Memory B cell (primary cell): ENCODE data around the gene TRERF1.
A peak's percentile ranks its signal among the peaks of the same experiment; 100 is the strongest.

Source experiments
- ATAC-seq: fragments of 150-1000 bp; cut with Tn5 transposase; 2 replicates; pipeline ENCODE4 v1.10.0; 2021; ENCODE audit warnings: low read depth, mild to moderate bottlenecking, moderate library complexity
- DNase-seq, 2 donors: peaks; one replicate each; pipeline ENCODE4 v3.0.0; 2022; ENCODE audit warnings: low spot score in 2 of 2
- H3K27ac Mint-ChIP-seq: one replicate; pipeline ENCODE4 v1.8.0; 2022; ENCODE audit warnings: mild to moderate bottlenecking, moderate library complexity, mixed read lengths
- H3K27me3 Mint-ChIP-seq: one replicate; pipeline ENCODE4 v1.8.0; 2022; ENCODE audit warnings: mixed read lengths
- H3K36me3 Mint-ChIP-seq: one replicate; pipeline ENCODE4 v1.8.0; 2022; ENCODE audit warnings: mild to moderate bottlenecking, mixed read lengths
- H3K4me1 Mint-ChIP-seq: one replicate; pipeline ENCODE4 v1.8.0; 2022; ENCODE audit warnings: mixed read lengths
- H3K4me3 Mint-ChIP-seq: one replicate; pipeline ENCODE4 v1.8.0; 2022; ENCODE audit warnings: mild to moderate bottlenecking, moderate library complexity, mixed read lengths
- H3K9me3 Mint-ChIP-seq: one replicate; pipeline ENCODE4 v1.8.0; 2022; ENCODE audit warnings: mixed read lengths

TRERF1 gene

DNA sequence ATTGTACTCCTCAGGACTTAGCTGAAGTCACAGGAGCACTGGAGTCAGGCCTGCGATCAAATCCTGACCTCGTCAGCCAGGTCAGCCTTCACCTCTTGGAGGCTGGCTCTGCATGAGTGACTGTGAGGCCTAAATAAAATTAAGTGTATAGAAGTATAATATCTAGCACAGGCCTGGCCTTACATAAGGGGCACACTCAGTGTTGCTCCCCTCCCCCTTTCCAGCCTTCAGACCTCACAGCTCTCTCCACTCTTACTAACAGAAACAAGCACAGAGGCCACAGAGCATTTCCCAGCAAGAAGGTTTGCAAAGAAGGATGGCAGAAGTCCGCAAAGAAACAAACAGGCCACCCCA is 84.8 kb downstream of the TRERF1 start:
- Mint-ChIP-seq H3K4me1 (peaks cover 32% of the 10 kb centered on the region), H3K36me3 (peaks cover 7% of the 10 kb centered on the region), H3K27ac (peak overlapping the region; percentile 83), H3K9me3 (peaks cover 3% of the 10 kb centered on the region), H3K4me3 (peak overlapping the region; percentile 72), H3K27me3 (peaks cover 3% of the 10 kb centered on the region)
- no peak for ATAC-seq
- no peak for DNase-seq

DNA sequence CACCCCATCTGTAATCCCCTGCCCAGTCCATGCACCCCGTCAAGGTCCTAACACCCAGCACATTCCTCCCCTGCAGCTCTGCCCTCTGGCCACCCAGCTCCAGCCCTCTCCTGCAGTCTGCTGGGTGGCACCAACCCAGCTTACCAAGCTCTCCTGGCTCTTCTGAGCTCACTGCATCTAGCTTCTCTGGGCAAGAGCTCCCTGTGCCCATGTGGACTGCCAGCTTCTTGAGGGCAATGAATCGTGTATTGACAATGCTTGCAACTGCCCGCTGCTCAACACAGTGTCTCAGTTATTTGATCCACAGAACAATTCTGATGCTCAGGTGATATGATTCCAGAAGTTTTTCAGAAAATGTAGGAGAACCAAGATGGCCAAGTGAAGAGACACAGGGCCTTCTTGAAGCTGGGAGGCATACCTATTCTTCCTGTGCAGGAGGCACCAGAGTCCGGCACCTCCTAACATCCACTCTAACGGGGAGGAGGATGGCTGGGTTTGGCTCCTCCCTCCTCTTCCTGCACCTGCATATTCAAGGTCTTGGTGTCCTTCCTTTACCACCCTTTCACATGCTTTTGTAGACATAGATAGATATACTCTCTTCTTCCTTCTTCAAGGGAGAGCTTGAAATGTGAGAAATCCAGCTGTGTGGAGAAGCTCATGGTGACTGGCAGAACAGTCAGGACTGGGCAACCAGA is 85.6 kb downstream of the TRERF1 start:
- Mint-ChIP-seq H3K4me1 (peaks cover 32% of the 10 kb centered on the region), H3K27me3 (peaks cover 3% of the 10 kb centered on the region), H3K9me3 (peaks cover 3% of the 10 kb centered on the region), H3K4me3 (peak overlapping the region; percentile 22), H3K27ac (peak overlapping the region; percentile 83), H3K36me3 (peaks cover 11% of the 10 kb centered on the region)
- no peak for ATAC-seq
- no peak for DNase-seq

DNA sequence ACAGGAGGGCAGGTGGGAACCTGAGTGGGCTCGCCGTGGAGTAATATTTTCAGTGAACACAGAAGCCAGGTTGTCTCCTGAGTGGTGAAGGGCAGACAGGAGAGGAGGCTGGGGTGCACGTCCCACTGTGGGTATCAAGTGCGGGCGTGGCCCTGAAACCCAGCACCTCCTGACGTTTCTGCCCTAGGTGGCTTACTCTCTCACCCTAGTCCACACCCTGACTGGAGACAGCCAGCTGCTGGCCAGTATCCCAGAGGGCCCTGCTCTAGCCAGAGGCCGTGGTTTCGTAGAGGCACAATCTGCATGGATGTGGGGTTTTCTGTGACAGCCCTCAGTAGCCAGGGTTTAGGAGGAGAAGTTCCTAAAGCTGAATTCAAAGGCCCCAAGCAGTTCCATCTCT is 86.7 kb downstream of the TRERF1 start:
- Mint-ChIP-seq H3K27me3 (peaks cover 3% of the 10 kb centered on the region), H3K4me3 (no peak overlapping the region), H3K27ac (no peak overlapping the region), H3K36me3 (peaks cover 11% of the 10 kb centered on the region), H3K4me1 (peaks cover 32% of the 10 kb centered on the region), H3K9me3 (peaks cover 3% of the 10 kb centered on the region)
- no peak for DNase-seq
- ATAC-seq: no peak

DNA sequence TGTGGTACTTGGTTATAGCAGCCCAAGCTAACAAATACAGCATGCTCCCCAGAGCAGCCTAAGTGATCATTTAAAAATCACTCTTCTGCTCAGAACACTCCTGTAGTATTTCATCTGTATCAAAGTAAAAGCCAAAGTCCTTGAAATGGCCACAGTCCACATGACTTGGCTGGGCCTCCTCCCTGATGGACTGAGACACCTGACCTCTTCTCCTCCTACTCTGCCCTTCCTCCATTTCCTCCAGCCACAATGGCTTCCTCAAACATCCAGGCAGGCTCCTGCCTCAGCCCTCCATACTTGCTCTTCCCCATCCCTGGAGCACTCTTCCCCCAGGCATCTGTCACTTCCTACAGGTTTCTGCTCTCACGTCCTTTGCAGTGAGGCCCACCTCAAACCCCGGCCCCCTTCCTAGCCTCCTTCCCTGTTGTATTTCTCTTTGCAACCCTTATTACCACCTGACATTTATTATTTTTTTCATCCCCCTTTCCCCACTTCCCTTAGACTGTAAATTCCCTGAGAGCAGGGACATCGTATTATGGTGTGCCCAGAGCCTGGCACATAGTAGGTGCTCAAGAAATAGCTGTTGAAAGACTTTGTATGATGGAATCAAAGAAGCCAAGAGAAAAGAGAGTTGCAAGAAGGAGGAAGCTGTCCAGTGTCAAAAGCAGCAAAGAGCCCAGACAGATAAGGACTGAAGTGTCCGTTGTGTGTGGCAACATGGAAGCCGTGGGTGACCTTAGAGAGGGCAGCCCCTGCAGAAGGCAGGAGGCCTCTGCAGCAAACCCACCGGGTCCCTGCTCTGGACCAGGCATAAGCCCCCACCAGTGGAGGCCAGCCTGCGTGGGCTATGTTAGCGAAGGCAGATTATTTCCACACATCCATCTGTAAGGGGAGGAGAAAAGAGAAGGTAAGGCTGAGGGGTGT is 87.5 kb downstream of the TRERF1 start:
- DNase-seq (no peak), ATAC-seq (no peak)
- Mint-ChIP-seq H3K4me1 (peaks cover 25% of the 10 kb centered on the region), H3K36me3 (peaks cover 11% of the 10 kb centered on the region), H3K27ac (no peak overlapping the region), H3K4me3 (no peak overlapping the region), H3K27me3 (peaks cover 3% of the 10 kb centered on the region), H3K9me3 (no peaks in the 10 kb centered on the region)

DNA sequence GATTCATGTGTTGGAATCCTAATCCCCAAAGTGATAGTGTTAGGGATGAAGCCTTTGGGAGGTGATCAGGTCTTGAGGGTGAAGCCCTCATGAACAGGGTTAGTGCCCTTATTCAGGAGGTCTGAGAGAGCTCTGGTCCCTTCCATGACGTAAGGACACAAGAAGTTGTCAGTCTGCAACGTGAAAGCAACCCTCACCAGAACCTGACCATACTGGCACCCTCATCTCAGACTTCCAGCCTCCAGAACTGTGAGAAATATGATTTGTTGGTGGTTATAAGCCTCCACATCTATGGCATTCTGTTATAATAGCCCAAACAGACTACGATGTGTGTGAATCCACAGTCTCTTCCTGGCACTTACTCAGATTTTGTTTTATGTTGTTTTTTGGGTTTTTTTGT is 90.7 kb downstream of the TRERF1 start:
- H3K9me3 Mint-ChIP-seq: no peaks in the 10 kb centered on the region
- peaks cover 3% of the 10 kb centered on the region for H3K27me3 Mint-ChIP-seq
- H3K36me3 Mint-ChIP-seq: peaks cover 14% of the 10 kb centered on the region
- H3K27ac Mint-ChIP-seq: no peak overlapping the region
- no peak overlapping the region for H3K4me3 Mint-ChIP-seq
- ATAC-seq (no peak), DNase-seq (no peak)
- H3K4me1 Mint-ChIP-seq: peaks cover 6% of the 10 kb centered on the region

DNA sequence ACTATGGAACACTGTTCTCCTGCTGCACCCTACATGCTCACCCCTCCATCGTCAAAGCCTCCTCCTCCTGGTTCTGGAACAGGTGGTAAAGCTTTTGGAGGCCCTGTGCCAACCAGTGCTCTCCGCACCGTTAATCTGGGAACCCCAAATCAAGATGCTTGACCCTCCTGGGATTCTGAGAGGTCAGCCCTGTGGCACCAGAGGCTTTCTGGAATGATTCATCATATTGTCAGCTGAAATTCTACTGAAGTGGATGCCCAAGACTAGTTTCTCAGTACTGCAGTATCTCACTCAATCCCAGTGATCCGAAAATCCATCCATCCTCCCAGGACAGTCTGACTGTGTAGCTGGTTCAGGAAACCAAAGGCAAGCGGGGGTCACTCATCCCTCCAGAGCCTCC is 92.7 kb downstream of the TRERF1 start:
- H3K36me3 Mint-ChIP-seq: peaks cover 14% of the 10 kb centered on the region
- H3K4me3 Mint-ChIP-seq: no peak overlapping the region
- peaks cover 1% of the 10 kb centered on the region for H3K27me3 Mint-ChIP-seq
- no peak overlapping the region for H3K27ac Mint-ChIP-seq
- DNase-seq: no peak
- H3K4me1 Mint-ChIP-seq: no peaks in the 10 kb centered on the region
- H3K9me3 Mint-ChIP-seq: no peaks in the 10 kb centered on the region
- no peak for ATAC-seq

DNA sequence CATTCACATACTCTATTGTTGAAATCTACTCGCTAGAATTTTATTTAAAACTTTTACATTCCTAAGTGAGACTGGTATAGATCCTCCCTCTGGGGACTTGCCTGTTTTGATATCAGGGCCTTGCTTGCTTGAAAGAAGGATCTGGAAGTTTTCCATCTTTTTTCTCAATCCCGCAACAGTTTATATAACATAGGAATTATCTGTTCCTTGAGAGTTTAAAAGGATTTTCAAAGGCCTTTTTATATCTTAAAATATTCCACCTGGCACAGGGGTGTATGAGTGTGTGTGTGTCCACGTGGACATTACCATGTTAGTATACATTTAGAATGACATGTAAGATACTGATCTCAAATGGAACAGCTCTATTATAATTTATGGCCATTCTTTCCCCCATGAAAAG is 96.3 kb downstream of the TRERF1 start:
- Mint-ChIP-seq H3K36me3 (peaks cover 2% of the 10 kb centered on the region), H3K4me3 (no peak overlapping the region), H3K27me3 (peaks cover 1% of the 10 kb centered on the region), H3K9me3 (no peaks in the 10 kb centered on the region), H3K4me1 (no peaks in the 10 kb centered on the region), H3K27ac (no peak overlapping the region)
- ATAC-seq (no peak), DNase-seq (no peak)

DNA sequence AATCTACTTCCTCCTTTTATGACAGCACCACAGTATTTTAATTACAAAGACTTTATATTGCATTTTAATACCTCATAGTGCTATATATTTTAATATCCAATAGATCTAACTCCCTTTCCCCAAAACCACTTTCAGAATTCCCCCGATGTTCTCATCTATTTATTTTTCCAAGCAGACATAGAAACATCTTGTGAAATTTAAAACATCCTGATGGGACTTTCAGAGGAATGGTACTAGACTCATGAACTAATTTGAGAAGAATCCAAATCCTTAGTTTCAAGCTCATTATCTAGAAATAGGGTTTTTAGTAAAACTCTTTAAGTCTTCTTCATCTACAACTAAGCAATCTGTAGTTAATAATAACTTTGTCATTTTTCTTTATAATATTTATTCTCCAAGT is 97.0 kb downstream of the TRERF1 start:
- H3K36me3 Mint-ChIP-seq: peaks cover 2% of the 10 kb centered on the region
- H3K9me3 Mint-ChIP-seq: no peaks in the 10 kb centered on the region

DNA sequence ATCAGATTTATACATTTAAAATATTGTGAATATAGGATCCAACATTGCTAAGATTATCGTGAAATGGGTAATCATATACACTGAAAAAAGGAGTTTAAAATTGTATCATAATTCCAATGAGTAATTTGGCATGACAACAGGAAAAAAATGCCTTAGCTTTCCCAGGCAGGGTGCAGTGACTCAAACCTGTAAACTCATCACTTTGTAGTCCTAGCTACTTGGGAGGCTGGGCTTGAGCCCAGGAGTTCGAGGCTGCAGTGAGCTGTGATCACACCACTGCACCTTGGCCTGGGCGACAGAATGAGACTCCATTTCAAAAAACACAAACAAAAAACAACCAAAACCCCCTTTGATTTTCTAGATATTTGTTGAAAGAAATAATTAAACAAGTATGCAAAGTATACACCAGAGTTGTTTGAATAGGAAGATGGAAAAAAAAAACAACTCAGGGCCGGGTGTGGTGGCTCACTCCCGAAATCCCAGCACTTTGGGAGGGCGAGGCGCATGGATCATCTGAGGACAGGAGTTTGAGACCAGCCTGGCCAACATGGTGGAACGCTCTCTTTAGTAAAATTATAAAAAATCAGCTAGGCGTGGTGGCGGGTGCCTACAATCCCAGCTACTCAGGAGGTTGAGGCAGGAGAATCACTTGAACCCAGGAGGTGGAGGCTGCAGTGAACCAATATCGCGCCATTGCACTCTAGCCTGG is 98.7 kb downstream of the TRERF1 start:
- H3K4me3 Mint-ChIP-seq: no peak overlapping the region
- H3K27me3 Mint-ChIP-seq: peaks cover 1% of the 10 kb centered on the region
- H3K4me1 Mint-ChIP-seq: no peaks in the 10 kb centered on the region
- ATAC-seq (no peak), DNase-seq (no peak)
- no peaks in the 10 kb centered on the region for H3K9me3 Mint-ChIP-seq
- H3K36me3 Mint-ChIP-seq: peaks cover 2% of the 10 kb centered on the region
- no peak overlapping the region for H3K27ac Mint-ChIP-seq

More for the DNA sequence above, 97.0 kb downstream of the TRERF1 start:
- Mint-ChIP-seq H3K27me3 (peaks cover 1% of the 10 kb centered on the region), H3K4me1 (no peaks in the 10 kb centered on the region), H3K4me3 (no peak overlapping the region), H3K27ac (no peak overlapping the region)
- ATAC-seq (no peak), DNase-seq (no peak)

DNA sequence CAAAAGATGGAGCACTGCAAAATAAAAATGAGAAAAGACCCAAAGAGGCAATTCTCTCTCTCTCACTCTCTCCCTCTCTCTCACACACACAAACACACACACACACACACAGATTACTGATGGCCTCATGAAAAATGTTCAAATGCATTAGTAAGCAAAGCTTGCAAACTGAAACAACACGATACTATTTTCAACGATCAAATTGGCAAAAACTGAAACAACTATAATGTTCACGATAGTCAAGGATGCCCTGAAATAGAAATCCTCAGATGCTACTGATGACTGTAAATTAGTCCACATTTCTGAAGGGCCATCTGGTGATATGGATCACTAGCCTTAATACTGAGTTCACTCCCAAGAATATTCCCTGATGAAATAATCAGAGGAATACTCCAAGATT is 100.8 kb downstream of the TRERF1 start:
- H3K36me3 Mint-ChIP-seq: no peaks in the 10 kb centered on the region
- no peak for ATAC-seq
- no peaks in the 10 kb centered on the region for H3K9me3 Mint-ChIP-seq
- no peak overlapping the region for H3K27ac Mint-ChIP-seq
- peaks cover 1% of the 10 kb centered on the region for H3K27me3 Mint-ChIP-seq
- no peak overlapping the region for H3K4me3 Mint-ChIP-seq
- DNase-seq: no peak
- H3K4me1 Mint-ChIP-seq: peaks cover under 1% of the 10 kb centered on the region

DNA sequence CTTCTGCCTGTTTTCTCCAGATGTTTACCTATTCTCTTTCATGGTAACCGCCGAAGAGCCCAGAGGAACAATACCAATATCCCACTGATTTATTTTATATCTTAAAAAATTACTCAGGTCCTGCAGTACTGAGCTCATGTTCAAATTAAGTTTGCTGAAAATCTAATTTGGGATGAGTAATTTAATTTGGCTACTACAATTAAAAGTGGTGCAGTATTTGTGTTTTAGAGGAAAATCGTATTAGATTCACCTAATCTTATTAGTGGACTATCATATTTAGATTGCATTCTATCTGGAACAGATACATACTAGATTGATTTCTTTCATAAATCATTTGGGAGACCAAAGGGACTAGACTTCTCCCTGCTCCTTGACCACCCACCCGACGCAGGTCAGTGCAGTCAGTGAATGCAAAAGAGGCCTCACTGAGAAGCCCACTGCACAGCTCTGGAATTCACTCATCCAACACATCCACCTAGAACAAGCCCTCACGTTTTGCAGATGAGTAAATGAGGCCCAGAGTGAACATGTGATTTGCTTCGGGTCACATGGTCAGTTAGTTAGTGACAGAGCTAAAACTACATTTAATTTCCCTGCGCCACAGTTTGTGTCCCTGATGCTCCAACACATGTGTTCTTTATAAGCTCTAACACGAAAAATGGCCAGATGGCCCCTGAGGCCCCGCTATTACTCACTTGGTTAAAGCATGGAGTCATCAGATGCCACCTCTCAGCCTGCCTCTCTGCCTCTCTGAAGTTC is 101.8 kb downstream of the TRERF1 start:
- Mint-ChIP-seq H3K9me3 (no peaks in the 10 kb centered on the region), H3K4me3 (no peak overlapping the region), H3K4me1 (peaks cover 3% of the 10 kb centered on the region), H3K36me3 (no peaks in the 10 kb centered on the region), H3K27me3 (peaks cover 1% of the 10 kb centered on the region), H3K27ac (no peak overlapping the region)
- ATAC-seq (no peak), DNase-seq (no peak)

DNA sequence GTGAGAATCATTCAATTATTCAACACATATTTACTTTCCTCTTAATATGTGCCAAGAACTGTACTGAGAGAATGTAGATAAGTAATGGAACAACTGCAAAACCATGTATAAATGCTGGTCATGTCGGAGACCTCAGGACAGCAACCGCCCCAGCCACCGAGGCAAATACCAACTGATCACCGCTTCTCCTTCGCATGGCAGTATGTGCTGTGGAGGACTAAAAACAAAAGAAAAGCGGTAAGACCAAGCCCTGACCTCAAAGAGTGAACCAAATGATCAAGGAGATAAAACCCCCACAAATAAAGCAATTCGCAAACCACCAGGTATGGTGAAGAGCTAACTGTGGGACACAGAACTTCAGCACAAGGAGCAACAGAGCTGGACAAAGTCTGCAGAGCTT is 104.3 kb downstream of the TRERF1 start:
- Mint-ChIP-seq H3K27ac (no peak overlapping the region), H3K27me3 (peaks cover 1% of the 10 kb centered on the region), H3K9me3 (no peaks in the 10 kb centered on the region), H3K4me1 (peaks cover 3% of the 10 kb centered on the region), H3K36me3 (no peaks in the 10 kb centered on the region), H3K4me3 (no peak overlapping the region)
- ATAC-seq: no peak
- no peak for DNase-seq

DNA sequence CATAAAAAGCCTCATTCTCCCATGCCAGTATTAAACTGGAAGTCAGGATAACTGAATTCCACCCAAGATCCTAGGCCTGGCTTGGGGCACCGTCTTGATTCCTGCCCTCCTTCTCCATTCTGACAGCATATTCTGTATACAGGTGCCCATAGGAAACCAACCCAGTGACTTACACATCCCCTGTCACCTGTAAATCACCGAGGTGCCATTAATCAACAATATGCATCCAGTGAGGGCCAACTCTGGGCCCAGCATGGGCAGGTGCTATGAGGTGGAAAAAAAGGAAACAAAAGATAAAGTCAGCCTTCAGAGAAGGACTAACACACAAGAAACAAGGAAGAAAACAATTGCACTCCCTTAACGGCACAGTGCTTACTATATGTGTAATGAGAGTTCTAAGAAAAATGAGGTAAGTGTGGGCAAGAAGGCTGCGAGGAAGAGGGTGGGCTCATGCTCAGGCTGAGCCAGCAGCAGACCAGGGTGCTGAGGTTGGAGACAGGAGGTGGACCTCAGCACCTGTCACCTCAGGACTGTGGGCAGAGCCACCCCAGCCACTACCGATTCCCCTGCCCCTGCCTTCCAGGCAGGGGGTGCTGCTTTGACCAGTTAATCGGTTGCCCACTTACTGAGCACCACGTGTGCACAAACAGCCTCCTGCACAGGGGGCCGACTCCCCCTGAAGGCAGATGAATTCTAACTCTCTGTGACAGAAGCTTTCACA is 105.9 kb downstream of the TRERF1 start:
- H3K27me3 Mint-ChIP-seq: no peaks in the 10 kb centered on the region
- no peaks in the 10 kb centered on the region for H3K36me3 Mint-ChIP-seq
- H3K4me3 Mint-ChIP-seq: no peak overlapping the region
- DNase-seq (no peak), ATAC-seq (no peak)
- H3K4me1 Mint-ChIP-seq: peaks cover 3% of the 10 kb centered on the region
- no peak overlapping the region for H3K27ac Mint-ChIP-seq
- H3K9me3 Mint-ChIP-seq: no peaks in the 10 kb centered on the region
